IPS DF 4.7 (cell line): ENCODE results near the gene TSN.
A peak's percentile ranks its signal among the peaks of the same experiment; 100 is the strongest.
"Not testable (repeated sequence)": the region's sequence is repeated elsewhere in the genome, so short reads cannot be mapped to it uniquely, and the experiment has no call there.

Source experiments
- DNase-seq: peaks from one replicate; pipeline ENCODE4 v3.0.0-alpha.2; 2013; ENCODE audit warnings: low spot score; ENCODE audit errors: extremely low read depth

The TSN gene

GRCh38 chr2:121755237-121756111 lies at the start of gene TSN:
TSN (plus strand) TSS chr2:121755651; CDS start chr2:121755780, 129 bp downstream.
- DNase-seq, result peak; percentile 87

GRCh38 chr2:121705958-121706357 lies 49.5 kb upstream of the TSN start:
- no peak for DNase-seq

GRCh38 chr2:121707344-121707919 lies 48.0 kb upstream of the TSN start:
- DNase-seq, result no peak

GRCh38 chr2:121707920-121708361 lies 47.5 kb upstream of the TSN start:
- DNase-seq, result no peak

GRCh38 chr2:121709776-121710469 lies 45.5 kb upstream of the TSN start:
- no peak for DNase-seq

GRCh38 chr2:121710470-121711170 lies 44.8 kb upstream of the TSN start:
- DNase-seq, result no peak

GRCh38 chr2:121711481-121711880 lies 44.0 kb upstream of the TSN start:
- DNase-seq, result not testable (repeated sequence)

GRCh38 chr2:121716126-121716525 lies 39.3 kb upstream of the TSN start:
- DNase-seq, result no peak

GRCh38 chr2:121717529-121717928 lies 37.9 kb upstream of the TSN start:
- no peak for DNase-seq

GRCh38 chr2:121721926-121722325 lies 33.5 kb upstream of the TSN start:
- no peak for DNase-seq

GRCh38 chr2:121722479-121722878 lies 33.0 kb upstream of the TSN start:
- no peak for DNase-seq

GRCh38 chr2:121723316-121723715 lies 32.1 kb upstream of the TSN start:
- no peak for DNase-seq

- no peak for DNase-seq
Observed at GRCh38 chr2:121727332-121727731, 28.1 kb upstream of the TSN start.

- DNase-seq, result no peak
Observed at GRCh38 chr2:121727950-121728349, 27.5 kb upstream of the TSN start.

- no peak for DNase-seq
Observed at GRCh38 chr2:121731366-121731765, 24.1 kb upstream of the TSN start.

- not testable (repeated sequence) for DNase-seq
Observed at GRCh38 chr2:121734544-121734943, 20.9 kb upstream of the TSN start.

- no peak for DNase-seq
Observed at GRCh38 chr2:121735518-121736074, 19.9 kb upstream of the TSN start.

GRCh38 chr2:121736140-121736461 lies 19.4 kb upstream of the TSN start:
- DNase-seq, result no peak

GRCh38 chr2:121736462-121737336 lies 18.8 kb upstream of the TSN start, which contains the start of gene NIFK:
NIFK (minus strand) TSS chr2:121736875; CDS start chr2:121736850, 25 bp downstream.
- DNase-seq, result peak; percentile 56

- no peak for DNase-seq
Observed at GRCh38 chr2:121740973-121741372, 14.5 kb upstream of the TSN start.
